Fibroblast of skin of right biceps (primary cell): Measurements from ENCODE around the gene OR11L1.

ENCODE experiments used
- DNase-seq: peaks from one replicate; pipeline ENCODE4 v3.0.0-alpha.2; 2013

The OR11L1 gene

GRCh38 chr1:247841796-247842195 lies at the start of gene OR11L1:
Gene OR11L1 (minus strand): TSS chr1:247841896. CDS start chr1:247841896, 0 bp downstream.
- DNase-seq = no peak

GRCh38 chr1:247884797-247885413 lies 43.2 kb upstream of the OR11L1 start:
- DNase-seq = no peak

GRCh38 chr1:247883346-247883745 lies 41.6 kb upstream of the OR11L1 start:
- no peak for DNase-seq

GRCh38 chr1:247865416-247865815 lies 23.7 kb upstream of the OR11L1 start:
- DNase-seq = no peak

GRCh38 chr1:247864644-247865043 lies 22.9 kb upstream of the OR11L1 start:
- no peak for DNase-seq

- DNase-seq = no peak
Measured at GRCh38 chr1:247862756-247863155, 21.1 kb upstream of the OR11L1 start.

GRCh38 chr1:247857985-247858619 lies 16.4 kb upstream of the OR11L1 start:
- DNase-seq = no peak

- no peak for DNase-seq
Measured at GRCh38 chr1:247857069-247857984, 15.6 kb upstream of the OR11L1 start, which contains the start of gene TRIM58. Gene TRIM58 (plus strand): TSS chr1:247857187. CDS start chr1:247857247, 60 bp downstream.

- no peak for DNase-seq
Measured at GRCh38 chr1:247855911-247856310, 14.2 kb upstream of the OR11L1 start.

- no peak for DNase-seq
Measured at GRCh38 chr1:247854899-247855545, 13.3 kb upstream of the OR11L1 start.

- DNase-seq = no peak
Measured at GRCh38 chr1:247849616-247850015, 7.9 kb upstream of the OR11L1 start.

GRCh38 chr1:247848346-247848745 lies 6.7 kb upstream of the OR11L1 start:
- DNase-seq = no peak

GRCh38 chr1:247845693-247846017 lies 4.0 kb upstream of the OR11L1 start:
- no peak for DNase-seq

GRCh38 chr1:247845011-247845692 lies 3.5 kb upstream of the OR11L1 start:
- no peak for DNase-seq

GRCh38 chr1:247843411-247843810 lies 1.7 kb upstream of the OR11L1 start:
- DNase-seq = no peak

GRCh38 chr1:247840818-247841217 lies 878 bp downstream of the OR11L1 start:
- no peak for DNase-seq

GRCh38 chr1:247833601-247834000 lies 8.1 kb downstream of the OR11L1 start:
- no peak for DNase-seq

GRCh38 chr1:247829656-247830055 lies 12.0 kb downstream of the OR11L1 start:
- DNase-seq = no peak

GRCh38 chr1:247825362-247825761 lies 16.3 kb downstream of the OR11L1 start:
- no peak for DNase-seq

- DNase-seq = no peak
Measured at GRCh38 chr1:247824023-247824422, 17.7 kb downstream of the OR11L1 start, which contains the start of gene OR14A16. Gene OR14A16 (minus strand): TSS chr1:247824119. CDS start chr1:247815729, 8,390 bp downstream.

GRCh38 chr1:247822060-247822459 lies 19.6 kb downstream of the OR11L1 start:
- no peak for DNase-seq

- DNase-seq = no peak
Measured at GRCh38 chr1:247812637-247813036, 29.1 kb downstream of the OR11L1 start.

- no peak for DNase-seq
Measured at GRCh38 chr1:247797518-247797917, 44.2 kb downstream of the OR11L1 start.
